Keratinocyte (primary cell): ENCODE data around the gene ERICH2. TPM values are rescaled to one million over a fixed set of nuclear protein-coding genes. Genes with fewer than 3 reads are reported as not detected.

Experiments used
- DNase-seq: peaks from one replicate; pipeline ENCODE4 v3.0.0-alpha.2; 2011; ENCODE audit warnings: low read depth, missing footprints, low spot score
- FAIRE-seq: peaks from 2 replicates; lab custom pipeline; 2011; peaks lifted over from hg19 to GRCh38; lab: Jason Lieb, UNC
- H2AFZ ChIP-seq: 2 replicates; pipeline ENCODE4 v1.6.0; 2012; ENCODE audit warnings: low read length, control low read depth, inconsistent platforms; ENCODE audit not compliant: control insufficient read depth
- H3K27ac ChIP-seq: 2 replicates; pipeline ENCODE4 v1.5.1; 2011; ENCODE audit warnings: low read length; ENCODE audit not compliant: control insufficient read depth, insufficient read depth
- H3K27me3 ChIP-seq: 3 replicates; pipeline ENCODE4 v1.6.0; 2011; ENCODE audit warnings: low read length; ENCODE audit not compliant: control insufficient read depth, insufficient read depth; ENCODE audit errors: extremely low read depth
- H3K36me3 ChIP-seq, 2 experiments: 2 replicates in 1 of 2; 3 replicates in 1 of 2; pipeline ENCODE4 v1.5.1; 2011; ENCODE audit warnings: low read length in 2 of 2, mild to moderate bottlenecking in 1 of 2; ENCODE audit not compliant: control insufficient read depth in 2 of 2, insufficient read depth in 2 of 2; ENCODE audit errors: extremely low read depth in 1 of 2
- H3K4me1 ChIP-seq: 3 replicates; pipeline ENCODE4 v1.5.1; 2011; ENCODE audit warnings: low read length; ENCODE audit not compliant: control insufficient read depth, insufficient read depth; ENCODE audit errors: extremely low read depth
- H3K4me2 ChIP-seq: 3 replicates; pipeline ENCODE4 v1.6.0; 2011; ENCODE audit warnings: low read depth, low read length; ENCODE audit not compliant: control insufficient read depth, insufficient read depth; ENCODE audit errors: extremely low read depth
- H3K4me3 ChIP-seq, 3 experiments: fragments of 200-600 bp in 1 of 3; sonication (generic) in 1 of 3; 2 replicates in 2 of 3; 3 replicates in 1 of 3; pipeline ENCODE4 v1.5.1; 2011 to 2016; ENCODE audit warnings: low read length in 3 of 3, mild to moderate bottlenecking in 3 of 3, control low read depth in 2 of 3, inconsistent platforms in 1 of 3, low read depth in 1 of 3, mixed read lengths in 1 of 3, mixed run types in 1 of 3, moderate library complexity in 1 of 3; ENCODE audit not compliant: control insufficient read depth in 2 of 3, insufficient read depth in 2 of 3; ENCODE audit errors: extremely low read depth in 1 of 3
- H3K79me2 ChIP-seq: 2 replicates; pipeline ENCODE4 v1.6.0; 2012; ENCODE audit warnings: low read length; ENCODE audit not compliant: control insufficient read depth, insufficient read depth
- H3K9ac ChIP-seq: 3 replicates; pipeline ENCODE4 v1.6.0; 2011; ENCODE audit warnings: low read length; ENCODE audit not compliant: control insufficient read depth, insufficient read depth; ENCODE audit errors: extremely low read depth
- H3K9me1 ChIP-seq: 3 replicates; pipeline ENCODE4 v1.6.0; 2011; ENCODE audit warnings: low read length; ENCODE audit not compliant: control insufficient read depth, insufficient read depth; ENCODE audit errors: extremely low read depth
- H3K9me3 ChIP-seq: 2 replicates; pipeline ENCODE4 v1.5.1; 2012; ENCODE audit warnings: low read depth, low read length; ENCODE audit not compliant: control insufficient read depth
- H4K20me1 ChIP-seq: 3 replicates; pipeline ENCODE4 v1.6.0; 2011; ENCODE audit warnings: low read length; ENCODE audit not compliant: control insufficient read depth, insufficient read depth; ENCODE audit errors: extremely low read depth
- EZH2 ChIP-seq: IDR thresholded peaks from one replicate; pipeline ENCODE4 v1.6.1; 2012; ENCODE audit warnings: inconsistent platforms, mild to moderate bottlenecking, low read length, moderate library complexity
- dilution Hi-C: fragments of 300-500 bp; cut with MboI; formaldehyde crosslinking; loops from one replicate; pipeline ENCODE4 v1.7.0; 2020; ENCODE audit warnings: low sequenced_read_pairs; ENCODE audit not compliant: extremely low pct_ligation_motif_present
- polyA plus RNA-seq, 5 experiments: library from polyadenylated mRNA; depleted of rRNA in 3 of 5; stranded (reverse) in 3 of 5; stranded (forward) in 1 of 5; unstranded in 1 of 5; fragments of >200 nt; gene quantifications; 1 replicate in 1 of 5; 2 replicates in 3 of 5; 3 replicates in 1 of 5; pipeline versions ENCODE4 v1.2.1 to v1.2.3, GENCODE V29; 2011 to 2012; ENCODE audit warnings: missing spikeins in 2 of 5, low read depth in 1 of 5, low replicate concordance in 1 of 5
- TF ChIP-seq, protein P1 (sequence below), 3 experiments: IDR thresholded peaks in 1 of 3; conservative IDR thresholded peaks in 1 of 3; optimal IDR thresholded peaks in 1 of 3; 2 replicates in 2 of 3; 3 replicates in 1 of 3; pipeline versions ENCODE3 to v1.5.1; 2011; ENCODE audit warnings: low read length in 3 of 3, mild to moderate bottlenecking in 3 of 3, moderate library complexity in 2 of 3, control low read depth in 1 of 3, inconsistent platforms in 1 of 3; ENCODE audit not compliant: insufficient read depth in 2 of 3; ENCODE audit errors: extremely low read depth in 1 of 3

The ERICH2 gene
- polyA plus RNA-seq, 1 donor (not counting 4 experiments of a cell fraction or from before 2014, with no cell fraction given) = 1.3 TPM

DNA sequence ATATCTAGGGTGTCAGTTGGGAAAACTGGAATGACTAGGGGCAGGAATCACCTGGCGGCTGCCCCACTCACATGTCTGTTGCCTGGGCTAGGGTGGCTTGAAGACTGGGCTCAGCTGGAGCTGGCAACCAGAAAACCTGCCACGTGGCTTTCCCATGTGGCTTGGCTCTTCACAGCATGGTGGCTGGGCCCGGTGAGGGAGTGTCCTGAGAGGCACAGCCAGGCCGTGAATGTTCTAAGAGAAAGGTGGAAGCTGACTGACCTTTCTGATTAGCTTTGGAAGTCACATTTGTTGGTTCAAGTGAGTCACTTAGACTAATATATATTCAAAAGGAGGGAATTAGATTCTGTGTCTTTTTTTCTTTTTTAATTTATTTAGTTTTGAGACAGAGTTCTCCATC lies 32.4 kb upstream of the ERICH2 start:
- FAIRE-seq = no peak

DNA sequence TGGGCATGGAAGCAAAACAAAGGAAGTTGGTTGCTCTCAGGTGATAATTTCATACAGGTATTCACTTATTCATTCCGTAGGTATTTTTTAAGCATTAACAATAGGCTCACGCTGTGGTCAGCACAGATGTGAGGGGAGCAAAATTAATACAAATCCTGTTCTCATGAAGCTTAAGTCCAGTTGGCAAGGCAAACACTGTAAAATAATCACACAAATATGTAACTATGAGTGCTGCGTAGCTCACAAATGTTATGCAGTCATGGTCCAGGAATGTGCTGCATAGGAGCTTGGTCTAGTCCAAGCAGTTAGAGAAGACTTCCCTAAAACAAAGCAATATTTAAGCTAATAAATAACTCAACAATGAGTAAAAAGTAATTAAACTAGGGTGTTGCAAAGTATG lies 31.1 kb upstream of the ERICH2 start:
- Histone ChIP-seq H3K4me2 (peak overlapping the region; percentile 54), H4K20me1 (no peaks in the 10 kb centered on the region), H3K4me1 (peaks cover 26% of the 10 kb centered on the region), H3K27me3 (no peaks in the 10 kb centered on the region), H3K9me3 (no peaks in the 10 kb centered on the region), H3K36me3 (no peaks in the 10 kb centered on the region), H2AFZ (no peak overlapping the region), H3K9me1 (no peaks in the 10 kb centered on the region), H3K9ac (peak overlapping the region; percentile 53), H3K27ac (peak overlapping the region; percentile 77), H3K79me2 (no peaks in the 10 kb centered on the region), H3K4me3 (no peak overlapping the region)
- dilution Hi-C loops = no loop called here
- FAIRE-seq (peak; percentile 92), DNase-seq (peak; percentile 94)
- no peak for TF ChIP-seq EZH2
- TF ChIP-seq, protein P1, sequence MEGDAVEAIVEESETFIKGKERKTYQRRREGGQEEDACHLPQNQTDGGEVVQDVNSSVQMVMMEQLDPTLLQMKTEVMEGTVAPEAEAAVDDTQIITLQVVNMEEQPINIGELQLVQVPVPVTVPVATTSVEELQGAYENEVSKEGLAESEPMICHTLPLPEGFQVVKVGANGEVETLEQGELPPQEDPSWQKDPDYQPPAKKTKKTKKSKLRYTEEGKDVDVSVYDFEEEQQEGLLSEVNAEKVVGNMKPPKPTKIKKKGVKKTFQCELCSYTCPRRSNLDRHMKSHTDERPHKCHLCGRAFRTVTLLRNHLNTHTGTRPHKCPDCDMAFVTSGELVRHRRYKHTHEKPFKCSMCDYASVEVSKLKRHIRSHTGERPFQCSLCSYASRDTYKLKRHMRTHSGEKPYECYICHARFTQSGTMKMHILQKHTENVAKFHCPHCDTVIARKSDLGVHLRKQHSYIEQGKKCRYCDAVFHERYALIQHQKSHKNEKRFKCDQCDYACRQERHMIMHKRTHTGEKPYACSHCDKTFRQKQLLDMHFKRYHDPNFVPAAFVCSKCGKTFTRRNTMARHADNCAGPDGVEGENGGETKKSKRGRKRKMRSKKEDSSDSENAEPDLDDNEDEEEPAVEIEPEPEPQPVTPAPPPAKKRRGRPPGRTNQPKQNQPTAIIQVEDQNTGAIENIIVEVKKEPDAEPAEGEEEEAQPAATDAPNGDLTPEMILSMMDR (optimal IDR thresholded peaks at IDR 0.05 in 1 of 3, IDR thresholded peaks at IDR 0.05 in 1 of 3, conservative IDR thresholded peaks at IDR 0.05 in 1 of 3; ENCODE audit: extremely low read depth in 1 of 3, insufficient read depth in 2 of 3, low read length in 3 of 3) = no peak

More for the DNA sequence above, 32.4 kb upstream of the ERICH2 start:
- Histone ChIP-seq H3K9ac (no peak overlapping the region), H3K27ac (peak overlapping the region; percentile 77), H3K27me3 (no peaks in the 10 kb centered on the region), H3K4me1 (peaks cover 29% of the 10 kb centered on the region), H3K9me3 (no peaks in the 10 kb centered on the region), H3K9me1 (no peaks in the 10 kb centered on the region), H3K79me2 (no peaks in the 10 kb centered on the region), H3K36me3 (no peaks in the 10 kb centered on the region), H4K20me1 (no peaks in the 10 kb centered on the region), H3K4me2 (no peak overlapping the region), H2AFZ (no peak overlapping the region), H3K4me3 (no peak overlapping the region)
- TF ChIP-seq, protein P1 (optimal IDR thresholded peaks at IDR 0.05 in 1 of 3, IDR thresholded peaks at IDR 0.05 in 1 of 3, conservative IDR thresholded peaks at IDR 0.05 in 1 of 3; ENCODE audit: extremely low read depth in 1 of 3, insufficient read depth in 2 of 3, low read length in 3 of 3) = no peak
- no peak for TF ChIP-seq EZH2
- dilution Hi-C loops = no loop called here
- DNase-seq = no peak
